SK-N-SH (cell line): ENCODE results near the gene CD40LG. TPM values are rescaled to one million over a fixed set of nuclear protein-coding genes. Genes with fewer than 3 reads are reported as not detected.

Experiments
- CTCF ChIA-PET: fragments of 300-600, 350-600 bp; formaldehyde crosslinking; extraction: SDS; loops from one replicate; lab custom pipeline; 2021; lab: Yijun Ruan, JAX
- POLR2A ChIA-PET: fragments of 350-600 bp; sonication (Branson Sonifier 250); formaldehyde crosslinking; extraction: SDS; loops from one replicate; lab custom pipeline; 2020; ENCODE audit warnings: antibody characterized with exemption, inconsistent platforms; lab: Yijun Ruan, JAX
- DNase-seq: peaks from one replicate; pipeline ENCODE4 v3.0.0; 2012
- H2AFZ ChIP-seq: fragments of 200-600 bp; sonication (generic); 2 replicates; pipeline ENCODE4 v1.8.1; 2016; ENCODE audit warnings: antibody characterized with exemption, mild to moderate bottlenecking, low read depth
- H3F3A ChIP-seq: fragments of 200-600 bp; sonication (generic); replicated peaks from 2 replicates; pipeline ENCODE3; 2016; ENCODE audit warnings: antibody characterized with exemption, mild to moderate bottlenecking; ENCODE audit not compliant: insufficient read depth
- H3K27ac ChIP-seq, 2 experiments: fragments of 200-500 bp in 1 of 2; fragments of 200-600 bp in 1 of 2; sonication (Bioruptor generic) in 1 of 2; sonication (generic), shearing (Covaris generic) in 1 of 2; 2 replicates each; pipeline versions ENCODE4 v1.5.1 to v1.6.1; 2014 to 2016; ENCODE audit warnings: low read depth in 2 of 2, inconsistent platforms in 1 of 2, low read length in 1 of 2, mild to moderate bottlenecking in 1 of 2, mixed read lengths in 1 of 2
- H3K27me3 ChIP-seq: fragments of 200-600 bp; sonication (generic), shearing (Covaris generic); 2 replicates; pipeline ENCODE4 v1.6.1; 2016; ENCODE audit warnings: mixed run types; ENCODE audit not compliant: insufficient read depth
- H3K36me3 ChIP-seq, 2 experiments: fragments of 200-500 bp in 1 of 2; fragments of 200-600 bp in 1 of 2; sonication (Bioruptor generic) in 1 of 2; sonication (generic) in 1 of 2; replicated peaks in 1 of 2; 2 replicates each; pipeline versions ENCODE3 to v1.5.1; 2014 to 2016; ENCODE audit warnings: low read length in 1 of 2, mild to moderate bottlenecking in 1 of 2; ENCODE audit not compliant: insufficient read depth in 2 of 2, control insufficient read depth in 1 of 2
- H3K4me1 ChIP-seq, 2 experiments: fragments of 200-500 bp in 1 of 2; fragments of 200-600 bp in 1 of 2; sonication (Bioruptor generic) in 1 of 2; sonication (generic), shearing (Covaris generic) in 1 of 2; 2 replicates each; pipeline versions ENCODE4 v1.5.1 to v1.6.1; 2014 to 2016; ENCODE audit warnings: low read depth in 1 of 2, low read length in 1 of 2, mixed run types in 1 of 2; ENCODE audit not compliant: insufficient read depth in 2 of 2, control insufficient read depth in 1 of 2
- H3K4me2 ChIP-seq: fragments of 200-600 bp; sonication (generic), shearing (Covaris generic); 2 replicates; pipeline ENCODE4 v1.6.1; 2017; ENCODE audit warnings: mixed run types
- H3K4me3 ChIP-seq, 2 experiments: fragments of 200-500 bp in 1 of 2; fragments of 200-600 bp in 1 of 2; sonication (Bioruptor generic) in 1 of 2; sonication (generic), shearing (Covaris generic) in 1 of 2; 2 replicates each; pipeline versions ENCODE4 v1.5.1 to v1.8.1; 2014 to 2016; ENCODE audit warnings: low read depth in 2 of 2, inconsistent platforms in 1 of 2, low read length in 1 of 2, mild to moderate bottlenecking in 1 of 2, mixed read lengths in 1 of 2, moderate library complexity in 1 of 2
- H3K79me2 ChIP-seq: fragments of 200-600 bp; sonication (generic); 2 replicates; pipeline ENCODE4 v1.8.1; 2017; ENCODE audit warnings: mild to moderate bottlenecking; ENCODE audit not compliant: insufficient read depth
- H3K9ac ChIP-seq: fragments of 200-600 bp; sonication (generic); 2 replicates; pipeline ENCODE4 v1.6.1; 2017; ENCODE audit warnings: mixed run types
- H3K9me2 ChIP-seq: fragments of 200-600 bp; sonication (generic); 2 replicates; pipeline ENCODE4 v1.6.1; 2017; ENCODE audit warnings: mixed run types
- H3K9me3 ChIP-seq: fragments of 200-600 bp; sonication (generic); 2 replicates; pipeline ENCODE4 v1.6.1; 2017; ENCODE audit warnings: mixed run types, mild to moderate bottlenecking, moderate library complexity
- H4K20me1 ChIP-seq: fragments of 200-600 bp; sonication (generic); 2 replicates; pipeline ENCODE4 v1.6.1; 2017; ENCODE audit warnings: mild to moderate bottlenecking, mixed run types; ENCODE audit not compliant: insufficient read depth
- CHD2 ChIP-seq: fragments of 150-350 bp; IDR thresholded peaks from 2 replicates; pipeline ENCODE4 v1.6.1; 2018; ENCODE audit warnings: low read length; ENCODE audit not compliant: partially characterized antibody
- CTCF ChIP-seq: fragments of 200-600 bp; sonication (generic); IDR thresholded peaks from 2 replicates; pipeline ENCODE4 v1.6.1; 2017; ENCODE audit warnings: antibody characterized with exemption, mild to moderate bottlenecking, moderate library complexity
- FOXJ3 ChIP-seq: sonication (generic); formaldehyde crosslinking; IDR thresholded peaks from 2 replicates; pipeline ENCODE4 v1.5.1; 2020; ENCODE audit warnings: mild to moderate bottlenecking, missing genetic modification reagents
- GATA2 ChIP-seq: sonication (generic); formaldehyde crosslinking; IDR thresholded peaks from 2 replicates; pipeline ENCODE4 v1.5.0; 2020; ENCODE audit warnings: mild to moderate bottlenecking, missing genetic modification reagents
- IRF3 ChIP-seq: fragments of 150-350 bp; IDR thresholded peaks from 2 replicates; pipeline ENCODE4 v1.6.1; 2016; ENCODE audit warnings: mild to moderate bottlenecking, low read depth, low read length
- MAX ChIP-seq: IDR thresholded peaks from 2 replicates; pipeline ENCODE4 v1.4.0; 2012; ENCODE audit warnings: low read depth
- MXI1 ChIP-seq: IDR thresholded peaks from 2 replicates; pipeline ENCODE4 v1.6.1; 2012; ENCODE audit warnings: mild to moderate bottlenecking, low read depth, low read length, improper control_type of control experiment
- NFIC ChIP-seq: IDR thresholded peaks from 2 replicates; pipeline ENCODE4 v1.4.0; 2012; ENCODE audit warnings: borderline replicate concordance
- RAD21 ChIP-seq: IDR thresholded peaks from 2 replicates; pipeline ENCODE4 v1.6.1; 2012; ENCODE audit warnings: mild to moderate bottlenecking, low read length
- RFX5 ChIP-seq: IDR thresholded peaks from 2 replicates; pipeline ENCODE4 v1.6.1; 2012; ENCODE audit warnings: mild to moderate bottlenecking, improper control_type of control experiment, low read length
- RXRA ChIP-seq: IDR thresholded peaks from 2 replicates; pipeline ENCODE4 v1.4.0; 2012; ENCODE audit warnings: low read depth, mild to moderate bottlenecking, borderline replicate concordance
- SMC3 ChIP-seq: IDR thresholded peaks from 2 replicates; pipeline ENCODE4 v1.6.1; 2012; ENCODE audit warnings: low read depth, low read length, improper control_type of control experiment
- YY1 ChIP-seq: IDR thresholded peaks from 2 replicates; pipeline ENCODE4 v1.4.0; 2012; ENCODE audit warnings: low read depth, mild to moderate bottlenecking
- ZBTB33 ChIP-seq: IDR thresholded peaks from 2 replicates; pipeline ENCODE4 v1.4.0; 2012; ENCODE audit warnings: low read depth, borderline replicate concordance
- WGBS: methylation state at CpG from one replicate; pipeline ENCODE4 v1.1.6; 2017; ENCODE audit warnings: low lambda C conversion rate; 5-methylcytosine and 5-hydroxymethylcytosine counted together
- polyA plus RNA-seq, 3 experiments: library from polyadenylated mRNA; depleted of rRNA; stranded (reverse); fragments of >200 nt; gene quantifications; 2 replicates each; pipeline ENCODE4 v1.2.3, GENCODE V29; 2012

The CD40LG gene
- polyA plus RNA-seq, 1 of the 3 experiments (the other 2 are of a cell fraction), result not detected

- no peaks in the 10 kb centered on the region; the same call in 1 of the 2 replicates for H3K27me3 ChIP-seq
- CTCF ChIA-PET, result interaction anchor here (0.9 kb wide), 1 partner anchor 22 kb away, joined by 3 read pairs; no protein-coding TSS in a partner anchor
- DNase-seq, result no peak
- no peak overlapping the region for H3K9ac ChIP-seq
- H3F3A ChIP-seq, result no peaks in the 10 kb centered on the region
- no peak overlapping the region for H3K4me3 ChIP-seq
- 0% methylated on average over 1 of the region's 1 CpG for WGBS
- no peaks in the 10 kb centered on the region for H4K20me1 ChIP-seq
- POLR2A ChIA-PET, result no interaction called here
- H2AFZ ChIP-seq, result no peak overlapping the region
- TF ChIP-seq SMC3 (no peak), CHD2 (no peak), FOXJ3 (CRISPR knock-in tag) (no peak), GATA2 (CRISPR knock-in tag) (no peak), MXI1 (no peak), CTCF (no peak), YY1 (no peak)
- TF ChIP-seq, all 33 proteins: peak for 0
- Histone ChIP-seq H3K4me2 (no peak overlapping the region), H3K36me3 (no peaks in the 10 kb centered on the region), H3K27ac (no peak overlapping the region), H3K4me1 (no peaks in the 10 kb centered on the region), H3K9me2 (no peaks in the 10 kb centered on the region), H3K9me3 (no peaks in the 10 kb centered on the region), H3K79me2 (no peaks in the 10 kb centered on the region)
Measured at GRCh38 chrX:136600059-136600458, 47.9 kb upstream of the CD40LG start.

- Histone ChIP-seq H3K27me3 (no peaks in the 10 kb centered on the region), H3K4me3 (no peak overlapping the region)
- no peak for TF ChIP-seq RFX5
- no peak for TF ChIP-seq CHD2
- TF ChIP-seq, all 33 proteins: peak for 0
- H3K9me3 ChIP-seq, result no peaks in the 10 kb centered on the region
- H3K36me3 ChIP-seq, result no peaks in the 10 kb centered on the region
- no peaks in the 10 kb centered on the region for H3F3A ChIP-seq
- ChIA-PET POLR2A (no interaction called here), CTCF (interaction anchor here (1.0 kb wide), 1 partner anchor 13 kb away, joined by 3 read pairs; no protein-coding TSS in a partner anchor)
- no peaks in the 10 kb centered on the region for H3K9me2 ChIP-seq
- no peak overlapping the region for H3K9ac ChIP-seq
- H3K79me2 ChIP-seq, result no peaks in the 10 kb centered on the region
- WGBS, result 26% methylated on average over 3 of the region's 3 CpGs
- no peak overlapping the region for H3K4me2 ChIP-seq
- H3K4me1 ChIP-seq, result no peaks in the 10 kb centered on the region
- H4K20me1 ChIP-seq, result no peaks in the 10 kb centered on the region
- no peak overlapping the region for H2AFZ ChIP-seq
- no peak overlapping the region for H3K27ac ChIP-seq
- no peak for DNase-seq
Measured at GRCh38 chrX:136607236-136607635, 40.7 kb upstream of the CD40LG start.

GRCh38 chrX:136608295-136608933 lies 39.5 kb upstream of the CD40LG start:
- H3K79me2 ChIP-seq, result no peaks in the 10 kb centered on the region
- no peaks in the 10 kb centered on the region for H3F3A ChIP-seq
- H3K36me3 ChIP-seq, result no peaks in the 10 kb centered on the region
- DNase-seq, result no peak
- H2AFZ ChIP-seq, result no peak overlapping the region
- POLR2A ChIA-PET, result no interaction called here
- 44% methylated on average over 7 of the region's 10 CpGs for WGBS
- no peak overlapping the region for H3K9ac ChIP-seq
- no peaks in the 10 kb centered on the region for H3K4me1 ChIP-seq
- no peak overlapping the region for H3K4me3 ChIP-seq
- no peaks in the 10 kb centered on the region for H4K20me1 ChIP-seq
- CTCF ChIA-PET, result no interaction called here
- no peaks in the 10 kb centered on the region for H3K9me2 ChIP-seq
- H3K27ac ChIP-seq, result no peak overlapping the region
- H3K27me3 ChIP-seq, result no peaks in the 10 kb centered on the region
- H3K9me3 ChIP-seq, result no peaks in the 10 kb centered on the region
- no peak overlapping the region for H3K4me2 ChIP-seq
- no peak for TF ChIP-seq IRF3
- no peak for TF ChIP-seq NFIC
- no peak for TF ChIP-seq ZBTB33
- no peak for TF ChIP-seq RXRA
- no peak for TF ChIP-seq MAX
- peak; percentile 34; the same call in 1 of the 2 replicates for TF ChIP-seq RAD21
